IPS-20b (cell line): ENCODE data around the gene EIF4B.

Source experiments
- H3K27ac ChIP-seq: one replicate; pipeline ENCODE4 v1.5.1; 2013; ENCODE audit warnings: low read length
- H3K27me3 ChIP-seq: 2 replicates; pipeline ENCODE4 v1.6.1; 2013; ENCODE audit warnings: mild to moderate bottlenecking, low read length, inconsistent platforms; ENCODE audit not compliant: insufficient read depth
- H3K36me3 ChIP-seq: 2 replicates; pipeline ENCODE4 v1.6.1; 2013; ENCODE audit warnings: low read depth, mild to moderate bottlenecking, inconsistent platforms, low read length, moderate library complexity; ENCODE audit not compliant: insufficient read depth
- H3K4me1 ChIP-seq: 2 replicates; pipeline ENCODE4 v1.6.1; 2013; ENCODE audit warnings: mild to moderate bottlenecking, control low read depth, inconsistent platforms, low read length, moderate library complexity; ENCODE audit not compliant: insufficient read depth
- H3K4me3 ChIP-seq: 2 replicates; pipeline ENCODE4 v1.5.1; 2013; ENCODE audit warnings: mild to moderate bottlenecking, low read length, inconsistent platforms
- H3K9ac ChIP-seq: 2 replicates; pipeline ENCODE4 v1.6.1; 2013; ENCODE audit warnings: low read depth, mild to moderate bottlenecking, inconsistent platforms, low read length, moderate library complexity
- H3K9me3 ChIP-seq: 2 replicates; pipeline ENCODE4 v1.6.1; 2013; ENCODE audit warnings: mild to moderate bottlenecking, low read depth, low read length, inconsistent platforms; ENCODE audit not compliant: insufficient read depth

Gene EIF4B

GRCh38 chr12:53054112-53054878 is 48.0 kb downstream of the EIF4B start:
- Histone ChIP-seq H3K27me3 (peaks cover 12% of the 10 kb centered on the region; the same call in 1 of the 2 replicates), H3K36me3 (no peaks in the 10 kb centered on the region; the same call in 1 of the 2 replicates), H3K27ac (peak overlapping the region; percentile 55), H3K9me3 (no peaks in the 10 kb centered on the region), H3K4me1 (peaks cover 16% of the 10 kb centered on the region), H3K4me3 (peak overlapping the region; percentile 92), H3K9ac (peak overlapping the region; percentile 81; the same call in 1 of the 2 replicates)

- H3K9me3 ChIP-seq: no peaks in the 10 kb centered on the region
- H3K4me3 ChIP-seq: no peak overlapping the region
- no peaks in the 10 kb centered on the region; the same call in 1 of the 2 replicates for H3K36me3 ChIP-seq
- H3K27ac ChIP-seq: no peak overlapping the region
- no peak overlapping the region for H3K9ac ChIP-seq
- peaks cover 12% of the 10 kb centered on the region; the same call in 1 of the 2 replicates for H3K27me3 ChIP-seq
- H3K4me1 ChIP-seq: peaks cover 6% of the 10 kb centered on the region; the same call in 1 of the 2 replicates
Observed at GRCh38 chr12:53055471-53056266, 49.4 kb downstream of the EIF4B start.

- Histone ChIP-seq H3K27ac (no peak overlapping the region), H3K36me3 (no peaks in the 10 kb centered on the region; the same call in 1 of the 2 replicates), H3K9ac (no peak overlapping the region), H3K9me3 (no peaks in the 10 kb centered on the region), H3K4me1 (peaks cover under 1% of the 10 kb centered on the region; the same call in 1 of the 2 replicates), H3K4me3 (no peak overlapping the region), H3K27me3 (peaks cover 12% of the 10 kb centered on the region; the same call in 1 of the 2 replicates)
Observed at GRCh38 chr12:53056296-53056695, 50.0 kb downstream of the EIF4B start.

- Histone ChIP-seq H3K27me3 (peaks cover 8% of the 10 kb centered on the region; the same call in 1 of the 2 replicates), H3K9ac (no peak overlapping the region), H3K4me1 (no peaks in the 10 kb centered on the region), H3K36me3 (no peaks in the 10 kb centered on the region), H3K27ac (no peak overlapping the region), H3K9me3 (no peaks in the 10 kb centered on the region), H3K4me3 (no peak overlapping the region)
Observed at GRCh38 chr12:53056901-53057300, 50.6 kb downstream of the EIF4B start.

GRCh38 chr12:53057816-53058500 is 51.7 kb downstream of the EIF4B start:
- Histone ChIP-seq H3K9ac (no peak overlapping the region), H3K9me3 (no peaks in the 10 kb centered on the region), H3K27ac (no peak overlapping the region), H3K27me3 (peaks cover 5% of the 10 kb centered on the region; the same call in 1 of the 2 replicates), H3K4me1 (no peaks in the 10 kb centered on the region), H3K4me3 (no peak overlapping the region), H3K36me3 (no peaks in the 10 kb centered on the region)

GRCh38 chr12:53058674-53059433 is 52.6 kb downstream of the EIF4B start:
- no peak overlapping the region for H3K9ac ChIP-seq
- no peaks in the 10 kb centered on the region for H3K9me3 ChIP-seq
- H3K4me1 ChIP-seq: no peaks in the 10 kb centered on the region
- H3K4me3 ChIP-seq: no peak overlapping the region
- H3K27ac ChIP-seq: no peak overlapping the region
- H3K27me3 ChIP-seq: peaks cover 5% of the 10 kb centered on the region; the same call in 1 of the 2 replicates
- no peaks in the 10 kb centered on the region for H3K36me3 ChIP-seq

- Histone ChIP-seq H3K9ac (no peak overlapping the region), H3K36me3 (no peaks in the 10 kb centered on the region), H3K27ac (no peak overlapping the region), H3K4me3 (no peak overlapping the region), H3K9me3 (no peaks in the 10 kb centered on the region), H3K4me1 (no peaks in the 10 kb centered on the region), H3K27me3 (peaks cover 5% of the 10 kb centered on the region; the same call in 1 of the 2 replicates)
Observed at GRCh38 chr12:53059434-53060063, 53.3 kb downstream of the EIF4B start.

- no peaks in the 10 kb centered on the region for H3K4me1 ChIP-seq
- H3K9ac ChIP-seq: no peak overlapping the region
- no peaks in the 10 kb centered on the region for H3K36me3 ChIP-seq
- H3K4me3 ChIP-seq: no peak overlapping the region
- H3K27ac ChIP-seq: no peak overlapping the region
- H3K9me3 ChIP-seq: no peaks in the 10 kb centered on the region
- peaks cover 5% of the 10 kb centered on the region; the same call in 1 of the 2 replicates for H3K27me3 ChIP-seq
Observed at GRCh38 chr12:53060064-53060720, 53.9 kb downstream of the EIF4B start.

- H3K4me1 ChIP-seq: no peaks in the 10 kb centered on the region
- no peak overlapping the region for H3K9ac ChIP-seq
Observed at GRCh38 chr12:53060721-53061276, 54.5 kb downstream of the EIF4B start.

GRCh38 chr12:53061404-53062010 is 55.3 kb downstream of the EIF4B start:
- Histone ChIP-seq H3K4me3 (no peak overlapping the region), H3K9me3 (no peaks in the 10 kb centered on the region), H3K27me3 (peaks cover 4% of the 10 kb centered on the region; the same call in 1 of the 2 replicates), H3K27ac (no peak overlapping the region), H3K4me1 (no peaks in the 10 kb centered on the region), H3K9ac (no peak overlapping the region), H3K36me3 (no peaks in the 10 kb centered on the region)

More at GRCh38 chr12:53060721-53061276, 54.5 kb downstream of the EIF4B start:
- Histone ChIP-seq H3K4me3 (no peak overlapping the region), H3K27me3 (peaks cover 5% of the 10 kb centered on the region; the same call in 1 of the 2 replicates), H3K9me3 (no peaks in the 10 kb centered on the region), H3K36me3 (no peaks in the 10 kb centered on the region), H3K27ac (no peak overlapping the region)
